ENCODE measurements around the gene EHD4. TPM values are rescaled to one million over a fixed set of nuclear protein-coding genes. Genes with fewer than 3 reads are reported as not detected.

EHD4 gene
- polyA plus RNA-seq (2011; rRNA removed) (19.3 and 22.4 TPM in 2 replicates), polyA minus RNA-seq (2011; rRNA and poly(A)+ RNA removed) (27.8 and 32.8 TPM in 2 replicates)

DNA sequence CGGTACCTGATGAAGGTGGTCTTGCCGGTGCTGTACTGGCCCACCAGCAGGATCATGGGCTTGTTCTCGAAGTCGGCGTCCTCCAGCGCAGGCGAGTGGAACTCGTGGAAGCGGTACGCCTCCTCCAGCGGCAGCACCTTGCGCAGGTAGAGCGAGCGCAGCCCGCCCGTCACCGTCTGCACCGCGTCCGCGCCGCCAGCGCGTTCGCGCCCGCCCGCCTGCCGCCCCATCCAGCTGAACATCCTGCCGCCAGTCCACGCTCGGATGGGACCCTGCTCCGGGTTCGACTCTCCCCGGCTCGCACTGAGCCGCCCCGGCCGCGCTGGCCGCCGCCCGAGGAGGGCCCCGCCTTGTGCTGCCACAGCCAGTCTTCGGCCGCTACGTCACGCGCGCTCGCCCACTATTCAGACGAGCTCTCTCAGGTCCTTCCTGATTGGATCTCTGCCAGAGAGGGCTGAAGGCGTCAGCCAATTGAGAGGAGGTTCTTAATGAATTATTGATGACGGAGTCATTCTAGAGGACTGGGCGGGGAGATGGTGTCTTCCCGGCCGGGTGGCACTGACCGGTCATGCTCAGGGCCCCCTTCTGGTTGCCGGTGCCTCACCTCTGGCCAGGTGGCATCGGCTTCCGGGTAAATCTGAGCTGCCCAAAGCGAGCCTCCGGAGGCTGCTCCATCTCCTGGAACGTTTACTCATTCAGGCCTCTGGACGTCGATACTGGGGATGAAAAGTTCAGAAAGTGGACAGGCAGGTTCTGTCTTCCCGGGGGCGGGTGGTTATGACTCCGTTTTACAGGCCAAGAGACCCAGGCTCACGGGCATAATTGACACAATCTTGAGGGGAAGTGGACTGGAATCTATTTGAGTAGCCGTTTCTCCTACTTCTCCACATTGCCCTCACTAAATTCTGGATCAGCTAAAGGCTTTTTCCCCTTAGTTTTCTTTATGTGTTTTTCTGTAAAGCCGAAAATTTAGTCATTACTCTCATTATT, at the start of gene EHD4:
Gene EHD4 (minus strand): TSS at position 305 of the 990 bp plus-strand sequence. CDS start 63 bp downstream, at position 242.
- peaks cover 12% of the 10 kb centered on the region for H3K27me3 ChIP-seq (ENCODE audit: control insufficient read depth, insufficient read depth, low read length)
- peak; percentile 32 for TF ChIP-seq CTCF (IDR thresholded peaks at IDR 0.05; ENCODE audit: low read depth, low read length)
- peak within 1 kb of the TSS; percentile 97 for H3K4me3 ChIP-seq (ENCODE audit: low read depth, low read length)
- H3K27ac ChIP-seq (ENCODE audit: low read depth, low read length), result peak within 1 kb of the TSS; percentile 72
- CTCF ChIA-PET, result interaction anchor here (0.8 to 2.2 kb wide), 6 partner anchors 12 to 112 kb away, joined by 3 to 8 read pairs (median 4); no protein-coding TSS in a partner anchor
- POLR2A ChIA-PET, result interaction anchor here (0.6 to 1.4 kb wide), 7 partner anchors 21 to 162 kb away, joined by 3 to 6 read pairs (median 3); no protein-coding TSS in a partner anchor
- peak; percentile 96 for DNase-seq (ENCODE audit: low read depth, low spot score)
- no peaks in the 10 kb centered on the region for H3K9me3 ChIP-seq (ENCODE audit: control insufficient read depth, insufficient read depth, low read length)

DNA sequence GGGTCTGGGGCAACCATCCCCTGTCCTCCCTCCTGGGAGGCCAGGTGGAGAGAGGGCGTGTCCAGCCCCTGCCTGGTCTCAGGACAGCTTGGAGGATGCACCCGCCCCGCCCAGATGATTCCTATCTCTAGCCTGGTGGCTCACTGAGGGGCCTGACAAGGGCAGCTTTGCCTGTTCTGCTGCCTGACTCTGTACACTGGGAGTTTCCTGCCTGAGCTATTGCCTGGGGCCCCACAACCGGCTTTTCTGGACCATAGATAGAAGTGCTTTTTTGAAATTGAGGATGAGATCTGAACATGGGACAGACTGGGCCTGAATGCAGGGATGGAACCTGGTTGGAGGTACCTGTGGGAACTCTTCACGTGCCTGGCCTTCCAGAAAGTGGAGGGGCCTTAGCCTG, 49.2 kb upstream of the EHD4 start:
- Histone ChIP-seq H3K9me3 (ENCODE audit: control insufficient read depth, insufficient read depth, low read length) (peaks cover 9% of the 10 kb centered on the region), H3K4me3 (ENCODE audit: low read depth, low read length) (no peak overlapping the region), H3K27ac (ENCODE audit: low read depth, low read length) (no peak overlapping the region), H3K27me3 (ENCODE audit: control insufficient read depth, insufficient read depth, low read length) (peaks cover 38% of the 10 kb centered on the region)
- TF ChIP-seq CTCF (IDR thresholded peaks at IDR 0.05; ENCODE audit: low read depth, low read length), result no peak
- ChIA-PET CTCF (no interaction called here), POLR2A (no interaction called here)
- no peak for DNase-seq (ENCODE audit: low read depth, low spot score)

- Histone ChIP-seq H3K27ac (ENCODE audit: low read depth, low read length) (no peak within 1 kb of the TSS), H3K9me3 (ENCODE audit: control insufficient read depth, insufficient read depth, low read length) (peaks cover 9% of the 10 kb centered on the region), H3K27me3 (ENCODE audit: control insufficient read depth, insufficient read depth, low read length) (peaks cover 41% of the 10 kb centered on the region), H3K4me3 (ENCODE audit: low read depth, low read length) (no peak within 1 kb of the TSS)
- no peak for DNase-seq (ENCODE audit: low read depth, low spot score)
- POLR2A ChIA-PET, result no interaction called here
- TF ChIP-seq CTCF (IDR thresholded peaks at IDR 0.05; ENCODE audit: low read depth, low read length), result no peak
- CTCF ChIA-PET, result no interaction called here
Measured at GRCh38 chr15:42020713-42021273, 48.4 kb upstream of the EHD4 start, which contains the start of gene PLA2G4E. TSS of gene PLA2G4E (minus strand) at chr15:42021042. CDS start at chr15:42021030, 12 bp downstream.

DNA sequence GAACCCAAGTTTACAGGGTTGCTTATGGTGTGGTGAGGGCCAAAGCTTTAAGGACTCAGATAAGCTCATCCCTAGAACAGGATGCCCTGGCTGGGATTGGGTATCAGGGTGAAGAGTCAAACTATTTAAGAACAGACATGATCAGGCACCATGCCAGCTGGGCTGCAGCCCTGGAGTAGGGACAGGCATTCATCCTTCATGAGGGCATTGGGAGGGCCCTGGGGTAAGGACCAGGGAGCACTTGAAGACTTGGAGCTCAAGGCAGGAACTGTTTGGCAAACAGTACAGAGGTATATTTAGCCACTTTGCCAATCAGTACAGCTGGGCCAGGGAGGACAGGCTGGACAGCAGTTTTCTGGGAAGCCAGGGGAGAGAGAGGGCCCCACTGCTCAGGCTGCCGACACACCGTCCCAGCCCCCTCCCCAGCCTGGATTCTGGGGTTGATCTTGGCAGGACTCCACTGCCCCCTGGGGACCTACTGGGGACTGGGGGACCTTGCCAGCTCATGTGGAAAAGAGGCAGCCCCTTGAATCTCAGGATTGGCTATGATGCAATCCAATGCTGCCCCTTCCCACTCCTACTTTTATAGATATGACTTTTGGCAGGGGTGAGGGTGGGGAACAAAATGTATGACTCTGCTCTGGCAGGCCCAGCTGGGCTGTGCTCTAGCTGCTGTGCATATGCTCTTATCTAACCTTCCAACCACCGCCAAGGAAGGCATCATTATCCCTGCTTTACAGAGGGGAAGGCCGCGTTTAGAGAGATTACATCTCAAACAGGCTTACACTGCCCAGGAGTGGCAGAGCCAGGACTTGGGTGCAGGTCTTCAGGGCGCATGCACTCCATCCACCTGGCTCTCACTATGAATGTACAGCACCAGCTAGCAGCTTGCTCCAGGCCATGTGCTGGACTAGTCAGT, 46.2 kb upstream of the EHD4 start:
- TF ChIP-seq CTCF (IDR thresholded peaks at IDR 0.05; ENCODE audit: low read depth, low read length), result no peak
- CTCF ChIA-PET, result interaction anchor here (1.1 kb wide), 1 partner anchor 66 kb away, joined by 3 read pairs; no protein-coding TSS in a partner anchor

More for the DNA sequence above, 46.2 kb upstream of the EHD4 start:
- peaks cover 52% of the 10 kb centered on the region for H3K27me3 ChIP-seq (ENCODE audit: control insufficient read depth, insufficient read depth, low read length)
- no peak overlapping the region for H3K27ac ChIP-seq (ENCODE audit: low read depth, low read length)
- no peak for DNase-seq (ENCODE audit: low read depth, low spot score)
- H3K9me3 ChIP-seq (ENCODE audit: control insufficient read depth, insufficient read depth, low read length), result peaks cover 9% of the 10 kb centered on the region; the same call in 1 of the 2 replicates
- H3K4me3 ChIP-seq (ENCODE audit: low read depth, low read length), result no peak overlapping the region
- POLR2A ChIA-PET, result no interaction called here
